ENCODE results near the gene FNDC3B. TPM values are rescaled to one million over a fixed set of nuclear protein-coding genes. Genes with fewer than 3 reads are reported as not detected.

FNDC3B gene
- total and polyA plus RNA-seq, 9 of the 15 experiments (the other 6 are each of a cell fraction or from before 2014, with no cell fraction given), result 7.0 to 35.8 (median 16.2) TPM

GRCh38 chr3:172096881-172097420, 57.6 kb downstream of the FNDC3B start (continued):
- TF ChIP-seq BRD9 (IDR thresholded peaks at IDR 0.05; ENCODE audit: low read depth, partially characterized antibody) (peak; percentile 80), SMARCA4 (IDR thresholded peaks at IDR 0.05) (peak; percentile 64; the same call in 1 of the 2 replicates), EP400 (IDR thresholded peaks at IDR 0.05) (no peak), SIRT6 (IDR thresholded peaks at IDR 0.05; ENCODE audit: low read depth, low read length) (no peak), IRF1 (CRISPR knock-in tag; IDR thresholded peaks at IDR 0.05; ENCODE audit: borderline replicate concordance) (no peak), ZNF316 (IDR thresholded peaks at IDR 0.05) (peak; percentile 71), ZNF23 (CRISPR knock-in tag; IDR thresholded peaks at IDR 0.05) (no peak), CREM (IDR thresholded peaks at IDR 0.05; ENCODE audit: low read depth) (0 out of 2 replicates have a peak, but pooled peaks have one; percentile 13), ATF7 (IDR thresholded peaks at IDR 0.05) (0 out of 2 replicates have a peak, but pooled peaks have one; percentile 54), SAFB (IDR thresholded peaks at IDR 0.05; ENCODE audit: borderline replicate concordance, low read depth, low read length) (no peak), XRCC5 (IDR thresholded peaks at IDR 0.05; ENCODE audit: low read depth, low read length) (no peak), CEBPG (CRISPR knock-in tag; IDR thresholded peaks at IDR 0.05) (no peak), CEBPG (tag; conservative IDR thresholded peaks at IDR 0.05 in 1 of 2, IDR thresholded peaks at IDR 0.05 in 1 of 2) (peak in 1 of 2 experiments; percentile 57; a peak in 2 of 4 replicates), NCOR1 (IDR thresholded peaks at IDR 0.05) (peak; percentile 32; the same call in 1 of the 2 replicates), UBTF (IDR thresholded peaks at IDR 0.05; ENCODE audit: borderline replicate concordance in 1 of 2, low read depth in 2 of 2, low read length in 2 of 2) (no peak)
- TF ChIP-seq, protein P1, sequence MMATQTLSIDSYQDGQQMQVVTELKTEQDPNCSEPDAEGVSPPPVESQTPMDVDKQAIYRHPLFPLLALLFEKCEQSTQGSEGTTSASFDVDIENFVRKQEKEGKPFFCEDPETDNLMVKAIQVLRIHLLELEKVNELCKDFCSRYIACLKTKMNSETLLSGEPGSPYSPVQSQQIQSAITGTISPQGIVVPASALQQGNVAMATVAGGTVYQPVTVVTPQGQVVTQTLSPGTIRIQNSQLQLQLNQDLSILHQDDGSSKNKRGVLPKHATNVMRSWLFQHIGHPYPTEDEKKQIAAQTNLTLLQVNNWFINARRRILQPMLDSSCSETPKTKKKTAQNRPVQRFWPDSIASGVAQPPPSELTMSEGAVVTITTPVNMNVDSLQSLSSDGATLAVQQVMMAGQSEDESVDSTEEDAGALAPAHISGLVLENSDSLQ (IDR thresholded peaks at IDR 0.05), result peak; percentile 96
- TF ChIP-seq, protein P2, sequence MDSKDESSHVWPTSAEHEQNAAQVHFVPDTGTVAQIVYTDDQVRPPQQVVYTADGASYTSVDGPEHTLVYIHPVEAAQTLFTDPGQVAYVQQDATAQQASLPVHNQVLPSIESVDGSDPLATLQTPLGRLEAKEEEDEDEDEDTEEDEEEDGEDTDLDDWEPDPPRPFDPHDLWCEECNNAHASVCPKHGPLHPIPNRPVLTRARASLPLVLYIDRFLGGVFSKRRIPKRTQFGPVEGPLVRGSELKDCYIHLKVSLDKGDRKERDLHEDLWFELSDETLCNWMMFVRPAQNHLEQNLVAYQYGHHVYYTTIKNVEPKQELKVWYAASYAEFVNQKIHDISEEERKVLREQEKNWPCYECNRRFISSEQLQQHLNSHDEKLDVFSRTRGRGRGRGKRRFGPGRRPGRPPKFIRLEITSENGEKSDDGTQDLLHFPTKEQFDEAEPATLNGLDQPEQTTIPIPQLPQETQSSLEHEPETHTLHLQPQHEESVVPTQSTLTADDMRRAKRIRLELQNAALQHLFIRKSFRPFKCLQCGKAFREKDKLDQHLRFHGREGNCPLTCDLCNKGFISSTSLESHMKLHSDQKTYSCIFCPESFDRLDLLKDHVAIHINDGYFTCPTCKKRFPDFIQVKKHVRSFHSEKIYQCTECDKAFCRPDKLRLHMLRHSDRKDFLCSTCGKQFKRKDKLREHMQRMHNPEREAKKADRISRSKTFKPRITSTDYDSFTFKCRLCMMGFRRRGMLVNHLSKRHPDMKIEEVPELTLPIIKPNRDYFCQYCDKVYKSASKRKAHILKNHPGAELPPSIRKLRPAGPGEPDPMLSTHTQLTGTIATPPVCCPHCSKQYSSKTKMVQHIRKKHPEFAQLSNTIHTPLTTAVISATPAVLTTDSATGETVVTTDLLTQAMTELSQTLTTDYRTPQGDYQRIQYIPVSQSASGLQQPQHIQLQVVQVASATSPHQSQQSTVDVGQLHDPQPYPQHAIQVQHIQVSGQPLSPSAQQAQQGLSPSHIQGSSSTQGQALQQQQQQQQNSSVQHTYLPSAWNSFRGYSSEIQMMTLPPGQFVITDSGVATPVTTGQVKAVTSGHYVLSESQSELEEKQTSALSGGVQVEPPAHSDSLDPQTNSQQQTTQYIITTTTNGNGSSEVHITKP (IDR thresholded peaks at IDR 0.05; ENCODE audit: partially characterized antibody), result peak; percentile 97
- TF ChIP-seq, protein P3, sequence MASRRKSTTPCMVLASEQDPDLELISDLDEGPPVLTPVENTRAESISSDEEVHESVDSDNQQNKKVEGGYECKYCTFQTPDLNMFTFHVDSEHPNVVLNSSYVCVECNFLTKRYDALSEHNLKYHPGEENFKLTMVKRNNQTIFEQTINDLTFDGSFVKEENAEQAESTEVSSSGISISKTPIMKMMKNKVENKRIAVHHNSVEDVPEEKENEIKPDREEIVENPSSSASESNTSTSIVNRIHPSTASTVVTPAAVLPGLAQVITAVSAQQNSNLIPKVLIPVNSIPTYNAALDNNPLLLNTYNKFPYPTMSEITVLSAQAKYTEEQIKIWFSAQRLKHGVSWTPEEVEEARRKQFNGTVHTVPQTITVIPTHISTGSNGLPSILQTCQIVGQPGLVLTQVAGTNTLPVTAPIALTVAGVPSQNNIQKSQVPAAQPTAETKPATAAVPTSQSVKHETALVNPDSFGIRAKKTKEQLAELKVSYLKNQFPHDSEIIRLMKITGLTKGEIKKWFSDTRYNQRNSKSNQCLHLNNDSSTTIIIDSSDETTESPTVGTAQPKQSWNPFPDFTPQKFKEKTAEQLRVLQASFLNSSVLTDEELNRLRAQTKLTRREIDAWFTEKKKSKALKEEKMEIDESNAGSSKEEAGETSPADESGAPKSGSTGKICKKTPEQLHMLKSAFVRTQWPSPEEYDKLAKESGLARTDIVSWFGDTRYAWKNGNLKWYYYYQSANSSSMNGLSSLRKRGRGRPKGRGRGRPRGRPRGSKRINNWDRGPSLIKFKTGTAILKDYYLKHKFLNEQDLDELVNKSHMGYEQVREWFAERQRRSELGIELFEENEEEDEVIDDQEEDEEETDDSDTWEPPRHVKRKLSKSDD (conservative IDR thresholded peaks at IDR 0.05; ENCODE audit: low read length), result no peak
